ENCODE results near the gene H2BK1. TPM values are rescaled to one million over a fixed set of nuclear protein-coding genes. Genes with fewer than 3 reads are reported as not detected.

The H2BK1 gene
- total RNA-seq, 1 donor from 2014 or later: not detected

DNA sequence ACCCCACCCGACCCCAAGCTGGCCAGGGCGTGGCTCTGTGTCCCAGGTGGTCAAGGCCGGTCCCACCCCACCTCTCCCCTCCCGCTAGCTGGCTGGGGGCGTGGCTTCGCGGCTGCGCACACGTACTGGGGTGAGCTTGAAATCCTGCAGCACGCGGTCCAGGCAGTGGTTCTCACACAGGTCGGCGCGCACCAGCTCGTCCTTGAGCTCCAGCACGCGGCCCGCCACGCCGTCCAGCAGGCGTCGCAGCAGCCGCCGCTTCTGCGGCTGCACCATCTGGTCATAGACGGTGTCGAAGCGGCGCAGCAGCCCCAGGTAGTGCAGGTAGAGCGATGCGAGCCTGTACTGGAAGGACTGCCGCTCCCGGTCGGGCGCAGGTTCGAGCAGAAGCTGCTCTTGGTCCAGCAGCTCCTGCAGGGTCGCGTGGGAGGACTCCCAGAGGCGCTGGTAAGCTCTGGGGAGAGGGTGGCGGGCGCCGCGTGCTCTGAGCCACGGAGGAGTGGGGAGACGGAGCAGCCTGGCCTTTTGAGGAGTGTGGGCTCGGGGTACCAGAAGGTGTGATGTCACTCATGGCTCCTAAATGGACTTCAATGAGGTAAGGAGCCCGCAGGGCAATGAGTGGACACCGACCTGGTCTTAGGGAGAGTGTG, 5.8 kb downstream of the H2BK1 start:
- DNase-seq (ENCODE audit: low spot score in 2 of 2): no peak
- intact Hi-C loops (cut with DNase I): no loop called here
- Histone ChIP-seq H3K4me1 (no peaks in the 10 kb centered on the region), H3K4me3 (no peak overlapping the region), H3K27me3 (no peaks in the 10 kb centered on the region), H3K27ac (no peak overlapping the region), H3K9me3 (no peaks in the 10 kb centered on the region), H3K36me3 (no peaks in the 10 kb centered on the region)
- TF ChIP-seq, protein P1, sequence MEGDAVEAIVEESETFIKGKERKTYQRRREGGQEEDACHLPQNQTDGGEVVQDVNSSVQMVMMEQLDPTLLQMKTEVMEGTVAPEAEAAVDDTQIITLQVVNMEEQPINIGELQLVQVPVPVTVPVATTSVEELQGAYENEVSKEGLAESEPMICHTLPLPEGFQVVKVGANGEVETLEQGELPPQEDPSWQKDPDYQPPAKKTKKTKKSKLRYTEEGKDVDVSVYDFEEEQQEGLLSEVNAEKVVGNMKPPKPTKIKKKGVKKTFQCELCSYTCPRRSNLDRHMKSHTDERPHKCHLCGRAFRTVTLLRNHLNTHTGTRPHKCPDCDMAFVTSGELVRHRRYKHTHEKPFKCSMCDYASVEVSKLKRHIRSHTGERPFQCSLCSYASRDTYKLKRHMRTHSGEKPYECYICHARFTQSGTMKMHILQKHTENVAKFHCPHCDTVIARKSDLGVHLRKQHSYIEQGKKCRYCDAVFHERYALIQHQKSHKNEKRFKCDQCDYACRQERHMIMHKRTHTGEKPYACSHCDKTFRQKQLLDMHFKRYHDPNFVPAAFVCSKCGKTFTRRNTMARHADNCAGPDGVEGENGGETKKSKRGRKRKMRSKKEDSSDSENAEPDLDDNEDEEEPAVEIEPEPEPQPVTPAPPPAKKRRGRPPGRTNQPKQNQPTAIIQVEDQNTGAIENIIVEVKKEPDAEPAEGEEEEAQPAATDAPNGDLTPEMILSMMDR (IDR thresholded peaks at IDR 0.05): no peak

DNA sequence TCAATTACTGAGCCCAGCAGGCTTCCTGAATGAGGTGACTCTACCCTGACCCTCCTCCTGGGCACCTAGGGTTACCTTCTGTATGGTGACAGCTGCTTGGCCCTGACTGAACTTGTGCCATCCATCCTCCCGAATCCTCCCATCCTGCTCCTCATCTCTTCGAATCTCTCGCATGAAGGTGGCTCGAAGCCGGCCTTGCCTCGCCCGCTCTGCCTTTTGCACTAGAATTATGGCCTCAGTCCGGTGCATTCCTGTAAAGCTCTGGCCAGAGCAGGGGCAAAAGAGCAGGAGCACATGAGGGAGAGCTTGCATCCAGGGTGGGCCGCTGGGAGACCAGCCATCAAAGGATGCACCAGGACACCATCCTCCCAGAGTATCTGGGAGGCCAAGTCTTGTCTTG, 7.5 kb downstream of the H2BK1 start:
- Histone ChIP-seq H3K4me3 (no peak overlapping the region), H3K9me3 (no peaks in the 10 kb centered on the region), H3K4me1 (no peaks in the 10 kb centered on the region), H3K27ac (no peak overlapping the region), H3K36me3 (no peaks in the 10 kb centered on the region), H3K27me3 (no peaks in the 10 kb centered on the region)
- intact Hi-C loops (cut with DNase I): no loop called here
- TF ChIP-seq, protein P1 (IDR thresholded peaks at IDR 0.05): no peak
- DNase-seq (ENCODE audit: low spot score in 2 of 2): no peak

DNA sequence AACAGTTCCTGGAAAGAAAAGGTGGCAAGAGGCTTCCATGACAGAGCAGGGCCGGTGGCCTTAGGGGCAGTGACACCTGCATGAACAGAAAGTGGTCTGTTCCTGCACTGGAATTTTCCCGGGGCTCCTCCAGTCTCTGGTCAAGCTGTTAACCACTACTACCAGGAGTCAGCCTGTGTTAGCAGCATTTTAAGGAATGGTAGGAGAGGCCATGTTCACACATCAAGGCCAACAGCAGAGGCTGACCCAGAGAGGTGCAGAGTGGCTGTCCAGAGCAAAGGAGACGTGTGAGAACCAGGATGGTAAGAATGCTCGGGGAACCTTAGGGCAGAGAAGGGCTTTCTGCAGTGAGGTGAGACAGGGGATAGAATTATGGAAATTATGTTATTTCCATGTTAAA, 8.5 kb downstream of the H2BK1 start:
- TF ChIP-seq, protein P1 (IDR thresholded peaks at IDR 0.05): no peak
- H3K9me3 ChIP-seq: no peaks in the 10 kb centered on the region
- intact Hi-C loops (cut with DNase I): no loop called here
- H3K4me1 ChIP-seq: no peaks in the 10 kb centered on the region
- DNase-seq (ENCODE audit: low spot score in 2 of 2): no peak
- no peaks in the 10 kb centered on the region for H3K27me3 ChIP-seq
- no peak overlapping the region for H3K4me3 ChIP-seq
- H3K27ac ChIP-seq: no peak overlapping the region
- no peaks in the 10 kb centered on the region for H3K36me3 ChIP-seq

DNA sequence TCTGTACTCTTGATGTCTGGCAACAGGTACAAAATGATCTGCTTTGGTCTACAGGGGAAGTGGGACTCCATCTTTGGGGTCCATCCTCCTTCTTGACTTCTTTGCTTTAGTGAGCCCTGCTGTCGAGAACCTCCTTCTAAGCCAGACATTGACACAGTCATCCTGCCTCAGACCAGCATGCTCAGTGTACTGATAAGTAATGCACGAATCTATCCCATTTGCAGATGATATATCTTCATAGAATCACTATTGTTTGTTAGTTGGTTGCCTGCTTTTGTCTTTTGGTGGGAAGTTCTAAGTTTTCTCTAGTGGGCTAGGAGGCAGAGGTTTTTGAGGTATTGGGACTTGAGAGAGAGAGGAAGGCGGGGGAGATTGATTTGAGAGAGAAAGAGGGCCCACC, 8.9 kb downstream of the H2BK1 start:
- intact Hi-C loops (cut with DNase I): no loop called here
- H3K4me1 ChIP-seq: no peaks in the 10 kb centered on the region
- no peaks in the 10 kb centered on the region for H3K27me3 ChIP-seq
- TF ChIP-seq, protein P1 (IDR thresholded peaks at IDR 0.05): no peak
- H3K27ac ChIP-seq: no peak overlapping the region
- no peaks in the 10 kb centered on the region for H3K36me3 ChIP-seq
- no peak for DNase-seq (ENCODE audit: low spot score in 2 of 2)
- no peak overlapping the region for H3K4me3 ChIP-seq
- no peaks in the 10 kb centered on the region for H3K9me3 ChIP-seq

DNA sequence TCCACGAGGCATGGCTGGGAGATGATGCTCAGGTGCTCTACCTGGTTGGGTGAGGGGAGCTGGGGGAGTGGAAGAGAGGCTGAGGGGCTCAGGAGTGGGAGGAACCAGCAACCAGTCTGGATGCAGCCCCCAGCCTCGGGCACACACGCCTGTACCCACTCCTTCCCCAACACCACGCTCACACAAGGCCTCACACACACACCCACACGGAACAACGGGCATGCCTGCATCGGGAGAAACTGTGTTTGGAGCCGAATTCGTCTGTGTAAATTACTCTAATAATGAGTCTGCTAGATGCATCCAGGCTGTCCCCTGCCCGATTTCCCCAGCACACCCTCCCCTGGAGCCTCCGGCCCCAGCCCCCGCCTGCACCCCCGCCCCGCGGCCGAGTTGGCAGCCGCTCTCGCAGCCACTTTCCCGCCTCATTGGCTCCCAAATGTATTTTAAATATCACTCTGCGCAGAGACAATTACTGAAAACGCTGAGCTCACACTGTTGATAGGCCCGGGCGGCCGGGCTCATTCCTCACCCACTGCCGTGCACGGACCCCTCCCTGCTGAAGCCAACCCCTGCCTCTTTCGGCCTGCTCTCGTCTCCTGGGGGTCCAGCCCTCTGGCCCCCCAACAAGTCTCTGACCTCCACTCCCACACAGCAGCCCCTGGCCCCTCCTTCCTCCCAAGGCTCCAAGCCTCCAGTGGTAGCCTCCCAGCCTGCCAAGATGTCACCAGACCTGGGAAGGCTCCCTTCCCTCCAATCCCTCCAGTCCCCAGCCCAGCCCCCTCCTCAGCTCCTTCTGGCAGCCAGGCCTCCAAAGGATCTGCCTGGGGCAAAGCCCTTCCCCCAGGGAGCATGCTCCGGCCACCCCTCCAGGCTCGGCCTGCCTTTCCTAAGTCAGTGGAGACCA, 11.1 kb downstream of the H2BK1 start:
- TF ChIP-seq, protein P1 (IDR thresholded peaks at IDR 0.05): no peak
- Histone ChIP-seq H3K36me3 (no peaks in the 10 kb centered on the region), H3K4me1 (no peaks in the 10 kb centered on the region), H3K27me3 (no peaks in the 10 kb centered on the region), H3K9me3 (no peaks in the 10 kb centered on the region), H3K4me3 (no peak overlapping the region), H3K27ac (no peak overlapping the region)
- intact Hi-C loops (cut with DNase I): no loop called here
- DNase-seq (ENCODE audit: low spot score in 2 of 2): no peak

Data from ascending aorta (tissue), 2 donors.